ENCODE data around the gene ANAPC2.

ANAPC2 gene

GRCh38 chr9:137134191-137134590 is 54.2 kb downstream of the ANAPC2 start:
- no peak for DNase-seq (ENCODE audit: low read depth)
- no peak overlapping the region for H3K4me3 ChIP-seq (ENCODE audit: low read length)
- no peak for TF ChIP-seq CTCF (conservative IDR thresholded peaks at IDR 0.05; ENCODE audit: low read length)

- TF ChIP-seq CTCF (conservative IDR thresholded peaks at IDR 0.05; ENCODE audit: low read length) = no peak
- no peak for DNase-seq (ENCODE audit: low read depth)
- peak overlapping the region; percentile 77 for H3K4me3 ChIP-seq (ENCODE audit: low read length)
Observed at GRCh38 chr9:137130176-137130755, 58.1 kb downstream of the ANAPC2 start.

- H3K4me3 ChIP-seq (ENCODE audit: low read length) = peak overlapping the region; percentile 77
- peak; percentile 91 for DNase-seq (ENCODE audit: low read depth)
- no peak for TF ChIP-seq CTCF (conservative IDR thresholded peaks at IDR 0.05; ENCODE audit: low read length)
Observed at GRCh38 chr9:137129456-137130175, 58.7 kb downstream of the ANAPC2 start.

DNA sequence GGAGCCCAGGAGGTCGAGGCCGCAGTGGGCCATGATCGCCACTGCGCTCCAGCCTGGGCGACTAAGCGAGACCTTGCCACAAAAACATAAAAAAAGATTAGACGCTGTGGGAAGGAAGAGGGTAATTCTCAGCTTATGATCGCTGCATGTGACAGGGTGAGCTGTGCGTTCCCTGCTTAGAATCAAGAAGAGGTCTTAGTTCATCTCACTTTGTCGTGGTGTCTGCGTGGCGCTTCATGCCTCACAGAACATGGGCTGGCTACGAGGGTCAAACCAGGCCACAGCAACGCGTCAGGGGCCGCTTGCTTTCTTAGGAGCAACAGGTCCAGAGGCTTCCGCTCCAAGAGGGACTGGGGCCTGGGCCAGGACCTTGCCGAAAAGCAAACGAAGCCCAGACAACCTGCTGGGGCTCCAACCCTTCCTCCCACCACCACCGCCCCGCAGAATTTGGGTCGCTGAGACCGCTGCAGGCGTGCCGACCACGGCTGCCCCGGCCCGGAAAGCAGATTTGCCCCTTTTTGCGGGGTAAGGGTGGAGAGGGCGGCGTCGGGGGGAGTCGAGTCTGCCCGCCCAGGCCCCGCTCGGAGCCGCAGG is 59.4 kb downstream of the ANAPC2 start:
- peak overlapping the region; percentile 77 for H3K4me3 ChIP-seq (ENCODE audit: low read length)
- TF ChIP-seq CTCF (conservative IDR thresholded peaks at IDR 0.05; ENCODE audit: low read length) = no peak
- DNase-seq (ENCODE audit: low read depth) = peak; percentile 33

- DNase-seq (ENCODE audit: low read depth) = no peak
- peak overlapping the region; percentile 77 for H3K4me3 ChIP-seq (ENCODE audit: low read length)
- TF ChIP-seq CTCF (conservative IDR thresholded peaks at IDR 0.05; ENCODE audit: low read length) = no peak
Observed at GRCh38 chr9:137128158-137128861, 60.0 kb downstream of the ANAPC2 start.

DNA sequence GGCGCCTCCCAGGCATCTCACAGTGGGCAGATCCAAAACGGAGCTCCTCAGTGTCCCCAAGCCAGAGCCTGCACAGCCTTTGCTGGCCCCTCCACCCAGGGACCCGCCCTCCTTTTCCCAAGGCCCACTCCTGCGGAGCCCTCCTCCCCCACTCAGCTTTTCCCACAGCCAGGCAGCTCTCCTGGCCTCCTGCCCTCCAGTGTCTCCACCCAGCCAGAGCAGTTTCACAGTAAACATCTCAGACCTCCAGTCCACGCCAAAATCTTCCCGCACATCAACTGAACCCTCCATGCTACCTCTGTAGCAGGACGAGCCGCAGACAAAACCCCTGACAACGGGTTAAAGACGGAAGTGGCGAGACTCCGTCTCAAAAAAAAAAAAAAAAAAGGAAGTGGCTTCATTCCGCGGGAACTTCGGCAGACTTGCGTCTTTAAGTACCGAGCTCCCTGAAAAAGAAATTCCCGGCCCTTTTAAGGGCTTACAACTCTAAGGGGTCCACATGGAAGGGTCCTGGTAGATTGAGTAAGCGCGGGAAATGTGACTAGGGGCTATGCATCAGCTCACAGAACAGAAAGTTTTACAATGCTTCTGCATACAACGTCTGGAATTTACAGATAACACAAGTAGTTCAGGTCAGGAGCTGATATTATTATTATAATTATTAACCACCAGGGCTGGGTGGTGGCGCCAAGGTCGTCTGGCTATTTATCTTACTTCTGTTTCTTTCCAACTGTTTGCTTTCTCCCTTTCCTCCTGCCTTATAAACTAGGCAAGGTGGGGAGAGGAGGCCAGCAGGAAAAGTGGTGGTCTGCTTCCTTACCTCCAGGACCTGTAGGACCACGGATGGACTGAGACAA is 60.8 kb downstream of the ANAPC2 start:
- no peak for DNase-seq (ENCODE audit: low read depth)
- no peak for TF ChIP-seq CTCF (conservative IDR thresholded peaks at IDR 0.05; ENCODE audit: low read length)
- H3K4me3 ChIP-seq (ENCODE audit: low read length) = no peak overlapping the region

All from AG10803 (cell line).